Natural killer cell treated with Interleukin-12 subunit alpha and Interleukin-12 subunit beta and Interleukin-15 and Interleukin-18, amount 100 ng/mL, for 72 hours (primary cell): ENCODE data around the gene NUAK1. TPM values are rescaled to one million over a fixed set of nuclear protein-coding genes. Genes with fewer than 3 reads are reported as not detected.

Experiments used
- ATAC-seq, 2 donors: fragments of 150-1000 bp; cut with Tn5 transposase in 1 of 2; sonication (Bioruptor Pico), chemical (Tn5 transposase) in 1 of 2; 2 replicates each; pipeline ENCODE4 v1.10.0; 2021
- DNase-seq: peaks from one replicate; pipeline ENCODE4 v3.0.0; 2022; ENCODE audit warnings: low spot score
- H3K27ac Mint-ChIP-seq, 2 donors: 1 replicate in 1 of 2; 2 replicates in 1 of 2; pipeline ENCODE4 v1.8.0; 2022; ENCODE audit warnings: mixed read lengths in 2 of 2, mild to moderate bottlenecking in 1 of 2, moderate library complexity in 1 of 2
- H3K27me3 Mint-ChIP-seq, 2 donors: 1 replicate in 1 of 2; 2 replicates in 1 of 2; pipeline ENCODE4 v1.8.0; 2022; ENCODE audit warnings: mixed read lengths in 2 of 2
- H3K36me3 Mint-ChIP-seq: one replicate; pipeline ENCODE4 v1.8.0; 2022; ENCODE audit warnings: mixed read lengths
- H3K4me1 Mint-ChIP-seq, 2 donors: 1 replicate in 1 of 2; 2 replicates in 1 of 2; pipeline ENCODE4 v1.8.0; 2022; ENCODE audit warnings: low read depth in 2 of 2, mixed read lengths in 2 of 2, mild to moderate bottlenecking in 1 of 2
- H3K4me3 Mint-ChIP-seq: one replicate; pipeline ENCODE4 v1.8.0; 2022; ENCODE audit warnings: mixed read lengths
- H3K9me3 Mint-ChIP-seq: 2 replicates; pipeline ENCODE4 v1.8.0; 2022; ENCODE audit warnings: mixed read lengths
- total RNA-seq, 2 donors: library from RNA; stranded (reverse); gene quantifications; one replicate each; pipeline ENCODE4 v1.2.3, GENCODE V29; 2022

The NUAK1 gene
- total RNA-seq, 2 donors from 2014 or later = 0.05 to 1.6 TPM

DNA sequence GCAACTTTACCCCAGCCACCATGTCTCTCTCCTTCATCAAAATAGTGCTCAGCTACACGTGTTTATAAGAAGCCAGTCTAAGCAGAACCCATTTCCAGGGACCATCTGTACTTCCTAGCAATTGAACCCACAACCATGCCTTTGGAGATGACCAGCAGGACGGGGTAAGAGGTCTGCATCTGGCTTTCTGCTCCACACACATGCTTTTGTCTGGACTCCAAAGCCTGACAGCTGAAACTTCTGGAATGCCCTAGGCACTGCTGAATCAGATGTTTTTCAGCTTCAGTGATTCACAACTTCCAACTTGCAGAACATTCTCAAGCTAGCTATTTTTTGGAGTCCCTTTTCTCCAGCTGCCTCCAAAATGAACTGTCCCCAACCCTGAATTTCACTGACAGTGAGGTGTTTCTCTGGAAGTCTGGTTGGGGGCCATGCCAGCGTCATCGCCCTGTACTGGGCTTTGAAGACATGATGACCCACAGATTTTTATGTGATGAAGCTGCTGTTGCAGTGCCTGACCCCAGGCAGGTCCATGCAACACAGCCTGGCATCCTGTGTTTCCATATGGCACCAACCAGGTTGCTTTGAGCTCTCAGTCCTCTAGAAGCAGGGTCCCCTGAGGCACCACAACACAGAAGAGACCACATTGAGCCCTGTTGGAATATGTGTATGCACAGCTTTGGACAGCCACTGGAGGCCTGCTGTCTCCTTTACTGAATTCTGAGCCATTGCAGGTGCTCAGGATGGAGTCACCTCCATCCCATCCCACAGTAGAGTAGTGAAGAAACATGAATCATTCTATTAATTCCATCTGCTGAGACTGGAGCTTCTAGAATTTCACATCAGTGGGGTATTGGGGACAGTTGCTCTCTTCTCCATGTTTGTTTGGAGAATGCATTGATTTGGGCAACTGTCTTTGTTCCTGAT is 80.2 kb downstream of the NUAK1 start:
- peak in 1 of 2 donors; percentile 28 for ATAC-seq
- H3K36me3 Mint-ChIP-seq = peaks cover 16% of the 10 kb centered on the region
- H3K27me3 Mint-ChIP-seq = peaks cover 5 to 21% of the 10 kb centered on the region in 2 donors

DNA sequence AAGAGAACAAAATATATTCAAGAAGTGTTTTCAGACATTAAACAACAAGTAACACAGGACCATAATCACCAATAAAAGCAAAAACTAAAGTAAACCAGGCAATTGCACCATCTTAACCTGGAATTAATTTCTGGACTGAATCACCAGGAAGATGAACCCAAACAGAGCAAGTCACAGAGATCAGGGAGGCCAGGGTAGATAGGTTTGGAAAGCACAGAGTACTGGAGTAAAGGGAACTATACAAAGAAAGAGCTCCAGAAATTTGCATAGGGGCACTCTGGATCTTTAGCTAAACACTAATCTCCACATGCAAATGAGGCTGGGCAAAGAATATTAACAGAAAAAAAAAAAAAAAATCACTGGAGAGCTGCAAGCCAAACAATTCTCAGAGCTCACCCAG is 84.7 kb downstream of the NUAK1 start:
- H3K4me3 Mint-ChIP-seq = no peak overlapping the region
- H3K36me3 Mint-ChIP-seq = peaks cover 16% of the 10 kb centered on the region
- no peak for ATAC-seq
- no peaks in the 10 kb centered on the region for H3K4me1 Mint-ChIP-seq
- peaks cover 20 to 27% of the 10 kb centered on the region in 2 donors for H3K27me3 Mint-ChIP-seq
- DNase-seq = no peak
- peaks cover 3% of the 10 kb centered on the region for H3K9me3 Mint-ChIP-seq
- no peak overlapping the region for H3K27ac Mint-ChIP-seq

More for the DNA sequence above, 80.2 kb downstream of the NUAK1 start:
- Mint-ChIP-seq H3K4me1 (no peaks in the 10 kb centered on the region), H3K27ac (no peak overlapping the region), H3K4me3 (no peak overlapping the region), H3K9me3 (peaks cover 3% of the 10 kb centered on the region)
- no peak for DNase-seq

GRCh38 chr12:106051853-106052531 is 86.8 kb downstream of the NUAK1 start:
- ATAC-seq (no peak), DNase-seq (no peak)
- Mint-ChIP-seq H3K27me3 (peaks cover 27 to 41% of the 10 kb centered on the region in 2 donors), H3K36me3 (peaks cover 16% of the 10 kb centered on the region), H3K27ac (no peak overlapping the region), H3K4me1 (no peaks in the 10 kb centered on the region), H3K9me3 (peaks cover 3% of the 10 kb centered on the region), H3K4me3 (no peak overlapping the region)

DNA sequence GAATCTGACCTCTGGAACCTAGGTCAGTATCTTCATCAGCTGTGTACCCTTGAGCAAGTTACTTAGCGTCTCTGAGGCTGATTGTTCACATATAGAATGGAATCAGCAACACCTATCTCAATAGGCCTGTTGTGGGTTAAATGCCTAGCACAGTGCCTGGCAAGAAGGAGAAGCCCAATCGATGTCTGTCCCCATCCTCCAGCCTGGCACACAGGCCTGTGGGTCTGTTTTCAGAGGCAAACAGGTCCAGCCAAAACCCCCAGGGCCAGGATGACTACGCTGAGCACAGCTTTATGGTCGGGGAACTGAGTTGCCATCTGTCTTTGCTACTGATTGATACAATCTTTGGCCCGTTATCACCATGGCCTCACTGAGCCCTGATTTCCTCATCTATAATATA is 89.2 kb downstream of the NUAK1 start:
- DNase-seq (no peak), ATAC-seq (no peak)
- H3K4me3 Mint-ChIP-seq = no peak overlapping the region
- H3K4me1 Mint-ChIP-seq = no peaks in the 10 kb centered on the region
- peaks cover 5% of the 10 kb centered on the region for H3K36me3 Mint-ChIP-seq
- no peak overlapping the region for H3K27ac Mint-ChIP-seq
- no peaks in the 10 kb centered on the region for H3K9me3 Mint-ChIP-seq
- peaks cover 25 to 35% of the 10 kb centered on the region in 2 donors for H3K27me3 Mint-ChIP-seq

- Mint-ChIP-seq H3K9me3 (no peaks in the 10 kb centered on the region), H3K27ac (no peak overlapping the region), H3K27me3 (peaks cover 25 to 33% of the 10 kb centered on the region in 2 donors), H3K36me3 (peaks cover 5% of the 10 kb centered on the region), H3K4me1 (no peaks in the 10 kb centered on the region), H3K4me3 (no peak overlapping the region)
- no peak for ATAC-seq
- no peak for DNase-seq
These were observed 89.6 kb downstream of the NUAK1 start for GRCh38 chr12:106049105-106049504.

DNA sequence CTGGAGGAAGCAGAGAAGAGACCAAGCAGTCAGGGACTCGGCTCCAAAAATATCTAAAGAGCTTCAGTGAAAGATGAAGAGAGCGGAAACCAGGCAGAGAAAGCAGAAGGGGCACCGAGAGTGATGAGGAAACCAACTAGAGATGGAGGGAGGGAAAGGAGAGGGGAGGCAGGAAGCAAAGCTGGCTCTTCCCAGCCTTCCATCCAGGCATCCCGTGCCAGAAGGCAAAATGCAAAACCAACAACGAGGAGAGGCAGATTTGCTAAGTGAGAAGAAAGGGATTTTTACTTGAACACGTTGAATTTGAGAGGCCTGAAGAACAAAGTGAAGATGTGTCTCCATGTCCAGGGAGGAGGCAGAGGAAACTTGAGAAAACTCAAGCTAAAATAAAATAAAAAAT is 90.1 kb downstream of the NUAK1 start:
- ATAC-seq (no peak), DNase-seq (no peak)
- Mint-ChIP-seq H3K36me3 (peaks cover under 1% of the 10 kb centered on the region), H3K4me3 (no peak overlapping the region), H3K27ac (no peak overlapping the region), H3K4me1 (no peaks in the 10 kb centered on the region), H3K9me3 (no peaks in the 10 kb centered on the region), H3K27me3 (peaks cover 21 to 29% of the 10 kb centered on the region in 2 donors)

- DNase-seq (no peak), ATAC-seq (no peak)
- no peaks in the 10 kb centered on the region for H3K36me3 Mint-ChIP-seq
- H3K27ac Mint-ChIP-seq = no peak overlapping the region
- peaks cover 19 to 22% of the 10 kb centered on the region in 2 donors for H3K27me3 Mint-ChIP-seq
- no peaks in the 10 kb centered on the region for H3K4me1 Mint-ChIP-seq
- H3K9me3 Mint-ChIP-seq = no peaks in the 10 kb centered on the region
- no peak overlapping the region for H3K4me3 Mint-ChIP-seq
These were observed 90.7 kb downstream of the NUAK1 start for GRCh38 chr12:106048016-106048415.

DNA sequence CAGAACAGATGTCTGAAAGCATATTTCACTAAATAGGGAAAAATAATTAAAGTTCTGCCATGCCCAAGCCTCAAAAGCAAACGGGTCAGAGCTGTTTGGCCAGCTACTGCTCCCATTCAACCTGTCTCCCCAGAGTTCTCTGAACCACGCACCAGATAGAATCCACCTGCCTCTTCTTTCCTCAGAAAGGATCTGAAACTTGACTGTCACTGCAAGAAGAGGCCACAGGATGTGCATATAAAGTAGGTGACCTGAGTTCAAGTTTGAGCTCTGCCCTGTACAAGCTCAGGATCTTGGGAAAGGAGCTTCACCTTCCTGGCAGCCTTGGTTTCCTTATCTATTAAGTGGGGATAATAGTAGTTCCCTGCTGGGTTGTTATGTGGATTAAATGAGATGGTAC is 91.8 kb downstream of the NUAK1 start:
- Mint-ChIP-seq H3K4me3 (no peak overlapping the region), H3K36me3 (no peaks in the 10 kb centered on the region), H3K27me3 (peaks cover 19 to 27% of the 10 kb centered on the region in 2 donors), H3K27ac (no peak overlapping the region), H3K9me3 (no peaks in the 10 kb centered on the region), H3K4me1 (no peaks in the 10 kb centered on the region)
- ATAC-seq = no peak
- no peak for DNase-seq

DNA sequence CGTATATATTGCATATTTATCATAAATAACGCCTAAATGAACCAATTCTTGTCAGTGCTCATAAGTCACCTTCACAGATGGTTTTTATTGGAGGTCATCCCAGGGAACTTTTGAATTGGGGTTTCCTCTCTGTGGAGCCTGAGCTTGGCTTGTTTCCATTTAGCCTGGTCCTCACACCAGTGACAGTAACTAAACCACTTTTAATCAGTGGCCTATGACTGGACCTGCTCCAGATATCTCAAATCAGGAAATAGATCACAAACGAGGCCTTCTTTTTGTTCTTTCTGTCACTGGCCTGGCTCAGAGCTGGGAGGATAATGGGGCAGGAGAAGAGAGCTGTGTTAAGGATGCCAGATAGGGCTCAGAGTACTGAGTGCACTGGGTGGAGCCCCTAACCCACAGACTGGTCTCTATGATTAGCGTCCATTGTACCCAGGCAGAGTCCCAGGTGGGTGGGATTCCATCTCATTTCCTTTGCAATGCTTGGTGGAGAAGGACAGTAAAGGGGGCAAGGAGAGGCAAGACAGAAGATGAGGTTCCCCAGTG is 92.4 kb downstream of the NUAK1 start:
- Mint-ChIP-seq H3K9me3 (no peaks in the 10 kb centered on the region), H3K27ac (no peak overlapping the region), H3K4me3 (no peak overlapping the region), H3K36me3 (no peaks in the 10 kb centered on the region), H3K4me1 (no peaks in the 10 kb centered on the region), H3K27me3 (peaks cover 19 to 27% of the 10 kb centered on the region in 2 donors)
- no peak for ATAC-seq
- DNase-seq = no peak

DNA sequence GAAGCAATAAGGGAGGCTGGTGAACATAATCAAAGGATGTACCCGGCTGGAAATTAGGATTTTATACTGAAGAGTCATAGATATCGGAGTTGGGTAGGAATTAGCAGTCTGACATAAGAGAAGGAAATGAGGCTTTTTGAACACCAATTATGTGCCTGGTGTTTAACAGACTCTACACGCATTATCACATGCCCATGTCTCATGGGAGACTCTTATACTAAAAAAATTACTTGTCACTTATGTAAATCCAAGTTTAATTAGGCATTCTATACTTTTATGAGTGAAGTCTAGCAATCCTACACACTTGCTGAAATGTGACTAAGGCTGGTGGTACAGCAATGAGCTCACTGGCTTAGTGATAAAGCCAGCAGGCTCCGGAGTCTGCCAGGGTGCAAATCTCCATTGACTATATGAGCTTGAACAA is 93.5 kb downstream of the NUAK1 start:
- no peaks in the 10 kb centered on the region for H3K9me3 Mint-ChIP-seq

DNA sequence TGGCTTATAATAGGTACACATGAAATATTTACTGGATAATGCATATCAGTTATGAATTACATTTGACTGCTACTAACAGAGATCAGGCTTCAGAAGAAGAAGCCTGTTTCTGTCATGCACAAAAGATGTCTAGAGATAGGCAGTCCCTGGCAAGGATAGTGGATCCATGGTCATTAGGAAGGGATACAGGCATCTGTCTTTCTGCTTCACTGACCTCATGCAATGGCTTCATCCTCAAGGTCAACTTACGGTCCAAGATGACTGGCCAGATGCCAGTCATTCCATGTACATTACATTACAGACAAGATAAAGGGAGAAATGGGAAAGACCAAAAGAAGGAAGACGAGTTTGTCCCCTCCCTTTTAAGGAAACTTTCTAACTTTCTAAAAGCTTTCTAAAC is 94.0 kb downstream of the NUAK1 start:
- ATAC-seq (no peak), DNase-seq (no peak)
- Mint-ChIP-seq H3K36me3 (no peaks in the 10 kb centered on the region), H3K4me1 (no peaks in the 10 kb centered on the region), H3K27me3 (peaks cover 12 to 25% of the 10 kb centered on the region in 2 donors), H3K4me3 (no peak overlapping the region), H3K9me3 (no peaks in the 10 kb centered on the region), H3K27ac (no peak overlapping the region)

More for the DNA sequence above, 93.5 kb downstream of the NUAK1 start:
- no peak for DNase-seq
- Mint-ChIP-seq H3K27me3 (peaks cover 14 to 27% of the 10 kb centered on the region in 2 donors), H3K36me3 (no peaks in the 10 kb centered on the region), H3K4me3 (no peak overlapping the region), H3K4me1 (no peaks in the 10 kb centered on the region), H3K27ac (no peak overlapping the region)
- no peak for ATAC-seq

DNA sequence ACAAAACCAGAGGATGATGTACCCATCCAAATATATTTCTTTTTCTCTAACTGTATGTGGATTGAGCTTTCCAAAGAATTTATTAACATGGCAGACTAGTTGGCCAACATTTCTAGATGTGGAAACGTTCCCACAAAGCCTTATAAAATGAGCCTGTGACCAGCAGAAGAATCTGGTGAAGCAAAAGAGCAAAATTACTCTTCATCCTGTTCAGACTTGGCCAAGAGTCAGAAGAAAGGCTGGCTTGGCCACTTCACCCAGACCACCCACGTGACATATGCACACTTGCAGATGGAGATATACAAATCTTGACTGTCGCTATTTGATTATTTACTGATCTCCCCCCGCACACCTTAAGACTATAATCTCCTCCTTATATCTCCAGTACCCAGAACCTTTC is 96.7 kb downstream of the NUAK1 start:
- no peak for ATAC-seq
- Mint-ChIP-seq H3K4me3 (no peak overlapping the region), H3K27ac (no peak overlapping the region), H3K27me3 (peaks cover 6 to 8% of the 10 kb centered on the region in 2 donors), H3K9me3 (peaks cover 3% of the 10 kb centered on the region), H3K36me3 (no peaks in the 10 kb centered on the region), H3K4me1 (no peaks in the 10 kb centered on the region)
- DNase-seq = no peak

DNA sequence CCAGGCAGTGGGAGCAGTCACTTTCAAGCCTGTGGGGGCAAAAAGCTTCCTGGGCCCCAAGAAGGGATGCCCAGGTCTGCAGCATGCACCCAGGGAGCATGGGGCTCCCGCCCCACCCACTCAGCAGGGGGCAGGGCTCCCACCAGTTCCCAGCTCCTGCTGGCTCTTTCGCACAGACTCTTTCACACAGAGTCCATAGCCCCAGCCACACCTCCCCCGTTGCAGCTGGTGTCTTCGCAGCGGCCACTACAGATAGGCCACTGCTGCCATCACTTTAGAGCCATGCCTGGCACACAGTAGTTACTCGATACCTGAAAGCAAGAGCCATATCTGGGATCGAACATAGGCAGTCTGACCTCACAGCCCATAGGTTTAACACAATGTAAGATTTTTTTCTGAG is 98.2 kb downstream of the NUAK1 start:
- no peak overlapping the region for H3K27ac Mint-ChIP-seq
- H3K36me3 Mint-ChIP-seq = no peaks in the 10 kb centered on the region
- H3K27me3 Mint-ChIP-seq = peaks cover 11 to 14% of the 10 kb centered on the region in 2 donors
- H3K4me3 Mint-ChIP-seq = no peak overlapping the region
- H3K4me1 Mint-ChIP-seq = no peaks in the 10 kb centered on the region
- peaks cover 3% of the 10 kb centered on the region for H3K9me3 Mint-ChIP-seq
- DNase-seq (no peak), ATAC-seq (no peak)
